ENCODE data around the gene LMO1. TPM values are rescaled to one million over a fixed set of nuclear protein-coding genes. Genes with fewer than 3 reads are reported as not detected.

The LMO1 gene
- total RNA-seq, 2 experiments from 2014 or later: not detected

- no peaks in the 10 kb centered on the region for H3K9me2 ChIP-seq (ENCODE audit: insufficient read depth, low read length)
- H3K4me2 ChIP-seq (ENCODE audit: low read length): no peak overlapping the region
- BruUV-seq (replicated peaks): no TSS peak
- no peaks in the 10 kb centered on the region for H3K79me2 ChIP-seq (ENCODE audit: insufficient read depth, low read depth, low read length)
- ChIA-PET POLR2A (interaction anchor here (0.7 kb wide), 1 partner anchor 142 kb away, joined by 6 read pairs; no protein-coding TSS in a partner anchor), CTCF (ENCODE audit: unreplicated experiment) (no interaction called here)
- TF ChIP-seq EZH2phosphoT487 (IDR thresholded peaks at IDR 0.05; ENCODE audit: borderline replicate concordance, low read depth, low read length): no peak
- TF ChIP-seq CTCF (conservative IDR thresholded peaks at IDR 0.05; ENCODE audit: low read length): no peak
- H3K9me3 ChIP-seq (ENCODE audit: low read length): no peaks in the 10 kb centered on the region
- H3K27ac ChIP-seq (ENCODE audit: low read depth, low read length, poor library complexity, severe bottlenecking): no peak overlapping the region
- intact Hi-C loops (cut with micrococcal nuclease; ENCODE audit: unreplicated experiment): no loop called here
- H3K4me1 ChIP-seq (ENCODE audit: insufficient read depth, low read length, poor library complexity, severe bottlenecking): no peaks in the 10 kb centered on the region
- H4K20me1 ChIP-seq (ENCODE audit: insufficient read depth, low read length): no peaks in the 10 kb centered on the region
- no peak overlapping the region for H2AFZ ChIP-seq (ENCODE audit: low read length)
- DNase-seq (ENCODE audit: low spot score): no peak
- H3K4me3 ChIP-seq (ENCODE audit: low read depth, low read length, poor library complexity, severe bottlenecking): no peak overlapping the region
- no peaks in the 10 kb centered on the region for H3K36me3 ChIP-seq (ENCODE audit: insufficient read depth, low read length)
These were observed 29.5 kb upstream of the LMO1 start for GRCh38 chr11:8293171-8293570.

- no TSS peak for BruUV-seq (replicated peaks)
- no peaks in the 10 kb centered on the region for H3K9me3 ChIP-seq (ENCODE audit: low read length)
- H3K79me2 ChIP-seq (ENCODE audit: insufficient read depth, low read depth, low read length): no peaks in the 10 kb centered on the region
- ChIA-PET CTCF (ENCODE audit: unreplicated experiment) (no interaction called here), POLR2A (no interaction called here)
- DNase-seq (ENCODE audit: low spot score): no peak
- no peaks in the 10 kb centered on the region for H3K36me3 ChIP-seq (ENCODE audit: insufficient read depth, low read length)
- H3K9me2 ChIP-seq (ENCODE audit: insufficient read depth, low read length): no peaks in the 10 kb centered on the region
- H3K4me3 ChIP-seq (ENCODE audit: low read depth, low read length, poor library complexity, severe bottlenecking): no peak overlapping the region
- no peaks in the 10 kb centered on the region for H3K4me1 ChIP-seq (ENCODE audit: insufficient read depth, low read length, poor library complexity, severe bottlenecking)
- no peaks in the 10 kb centered on the region for H4K20me1 ChIP-seq (ENCODE audit: insufficient read depth, low read length)
- TF ChIP-seq EZH2phosphoT487 (IDR thresholded peaks at IDR 0.05; ENCODE audit: borderline replicate concordance, low read depth, low read length) (no peak), CTCF (conservative IDR thresholded peaks at IDR 0.05; ENCODE audit: low read length) (no peak)
- H2AFZ ChIP-seq (ENCODE audit: low read length): no peak overlapping the region
- no peak overlapping the region for H3K4me2 ChIP-seq (ENCODE audit: low read length)
- H3K27ac ChIP-seq (ENCODE audit: low read depth, low read length, poor library complexity, severe bottlenecking): no peak overlapping the region
- intact Hi-C loops (cut with micrococcal nuclease; ENCODE audit: unreplicated experiment): no loop called here
These were observed 28.7 kb upstream of the LMO1 start for GRCh38 chr11:8292351-8292750.

GRCh38 chr11:8291421-8292350, 28.0 kb upstream of the LMO1 start:
- Histone ChIP-seq H2AFZ (ENCODE audit: low read length) (no peak overlapping the region), H3K79me2 (ENCODE audit: insufficient read depth, low read depth, low read length) (no peaks in the 10 kb centered on the region), H3K27ac (ENCODE audit: low read depth, low read length, poor library complexity, severe bottlenecking) (no peak overlapping the region), H3K4me1 (ENCODE audit: insufficient read depth, low read length, poor library complexity, severe bottlenecking) (no peaks in the 10 kb centered on the region), H3K4me2 (ENCODE audit: low read length) (no peak overlapping the region), H4K20me1 (ENCODE audit: insufficient read depth, low read length) (no peaks in the 10 kb centered on the region), H3K9me2 (ENCODE audit: insufficient read depth, low read length) (no peaks in the 10 kb centered on the region), H3K4me3 (ENCODE audit: low read depth, low read length, poor library complexity, severe bottlenecking) (no peak overlapping the region), H3K36me3 (ENCODE audit: insufficient read depth, low read length) (no peaks in the 10 kb centered on the region), H3K9me3 (ENCODE audit: low read length) (no peaks in the 10 kb centered on the region)
- TF ChIP-seq EZH2phosphoT487 (IDR thresholded peaks at IDR 0.05; ENCODE audit: borderline replicate concordance, low read depth, low read length) (no peak), CTCF (conservative IDR thresholded peaks at IDR 0.05; ENCODE audit: low read length) (no peak)
- CTCF ChIA-PET (ENCODE audit: unreplicated experiment): no interaction called here
- BruUV-seq (replicated peaks): no TSS peak
- intact Hi-C loops (cut with micrococcal nuclease; ENCODE audit: unreplicated experiment): no loop called here
- no peak for DNase-seq (ENCODE audit: low spot score)
- POLR2A ChIA-PET: no interaction called here

Measured in OCI-LY7 (cell line).